GM12878 (cell line): Measurements from ENCODE around the gene ANKRD66.
"Not testable (repeated sequence)": the region's sequence is repeated elsewhere in the genome, so short reads cannot be mapped to it uniquely, and the experiment has no call there.

Experiments
- CTCF ChIP-seq, 3 experiments: IDR thresholded peaks in 2 of 3; conservative IDR thresholded peaks in 1 of 3; 2 replicates each; pipeline ENCODE4 v1.5.1; 2011; ENCODE audit warnings: low read depth in 3 of 3, low read length in 3 of 3, mild to moderate bottlenecking in 3 of 3, control low read depth in 2 of 3, moderate library complexity in 2 of 3, inconsistent platforms in 1 of 3, mixed read lengths in 1 of 3; ENCODE audit not compliant: control insufficient read depth in 2 of 3, insufficient read depth in 1 of 3; ENCODE audit errors: extremely low read depth in 1 of 3
- EGR1 ChIP-seq, 2 experiments: IDR thresholded peaks; 1 replicate in 1 of 2; 2 replicates in 1 of 2; pipeline ENCODE4 v1.6.1; 2011 to 2012; ENCODE audit warnings: low read depth in 2 of 2, low read length in 2 of 2, borderline replicate concordance in 1 of 2, mild to moderate bottlenecking in 1 of 2, moderate library complexity in 1 of 2
- EZH2 ChIP-seq: IDR thresholded peaks from 2 replicates; pipeline ENCODE4 v1.6.1; 2012; ENCODE audit warnings: low read depth, mild to moderate bottlenecking, control low read depth, inconsistent platforms, low read length, borderline replicate concordance; ENCODE audit not compliant: control insufficient read depth
- NFIC ChIP-seq: IDR thresholded peaks from 2 replicates; pipeline ENCODE4 v1.6.1; 2012; ENCODE audit warnings: low read depth, mild to moderate bottlenecking, inconsistent platforms, low read length, moderate library complexity
- NFYB ChIP-seq: IDR thresholded peaks from 2 replicates; pipeline ENCODE4 v1.6.1; 2011; ENCODE audit warnings: low read depth, mild to moderate bottlenecking, low read length, improper control_type of control experiment, moderate library complexity; ENCODE audit not compliant: insufficient read depth
- RBBP5 ChIP-seq: fragments of 200-600 bp; sonication (generic); conservative IDR thresholded peaks from 2 replicates; pipeline ENCODE4 v1.6.1; 2016
- USF2 ChIP-seq: IDR thresholded peaks from 2 replicates; pipeline ENCODE4 v1.6.1; 2011; ENCODE audit warnings: low read depth, low read length, improper control_type of control experiment, borderline replicate concordance

GRCh38 chr6:46764280-46764679, 17.5 kb downstream of the ANKRD66 start:
- not testable (repeated sequence) for TF ChIP-seq EGR1 (IDR thresholded peaks at IDR 0.05; ENCODE audit: borderline replicate concordance in 1 of 2, low read depth in 2 of 2, low read length in 2 of 2); USF2; NFIC; CTCF (IDR thresholded peaks at IDR 0.05 in 2 of 3, conservative IDR thresholded peaks at IDR 0.05 in 1 of 3; ENCODE audit: control insufficient read depth in 2 of 3, extremely low read depth in 1 of 3, insufficient read depth in 1 of 3, low read depth in 3 of 3, low read length in 3 of 3); RBBP5; NFYB; EZH2
